ENCODE data around the gene GUCY1B1.

The GUCY1B1 gene

GRCh38 chr4:155751569-155751968, 7.3 kb upstream of the GUCY1B1 start:
- no CpG with 5 or more reads among the region's 5 CpGs for WGBS (ENCODE audit: extremely low coverage, insufficient coverage, low lambda C conversion rate)

GRCh38 chr4:155757745-155758265, 1.0 kb upstream of the GUCY1B1 start:
- H3K79me2 ChIP-seq (ENCODE audit: control insufficient read depth, insufficient read depth, low read length) = no peaks in the 10 kb centered on the region
- no peak overlapping the region for H3K56ac ChIP-seq (ENCODE audit: low read length)
- H3K18ac ChIP-seq (ENCODE audit: low read length) = no peak overlapping the region
- H4K8ac ChIP-seq (ENCODE audit: low read depth, low read length) = no peak overlapping the region
- H4K5ac ChIP-seq (ENCODE audit: low read length) = no peak overlapping the region
- no peaks in the 10 kb centered on the region for H3K4me1 ChIP-seq (ENCODE audit: control insufficient read depth, low read depth, low read length)
- H2BK120ac ChIP-seq (ENCODE audit: low read depth, low read length) = no peak overlapping the region
- no peaks in the 10 kb centered on the region for H3K27me3 ChIP-seq (ENCODE audit: insufficient read depth, low read length, poor library complexity)
- no CpG with 5 or more reads among the region's 1 CpG for WGBS (ENCODE audit: extremely low coverage, insufficient coverage, low lambda C conversion rate)
- H3K4ac ChIP-seq (ENCODE audit: low read depth, low read length) = no peak overlapping the region
- no peak overlapping the region for H3K9ac ChIP-seq (ENCODE audit: low read length)
- H3K23ac ChIP-seq (ENCODE audit: low read length) = no peak overlapping the region
- no peak overlapping the region for H2BK15ac ChIP-seq (replicated peaks; ENCODE audit: low read depth)
- no peak overlapping the region for H3K4me2 ChIP-seq (ENCODE audit: low read length)
- H3K79me1 ChIP-seq (ENCODE audit: low read length) = no peaks in the 10 kb centered on the region
- DNase-seq = no peak
- H2BK5ac ChIP-seq (ENCODE audit: low read length) = no peak overlapping the region
- no peak overlapping the region for H2AK5ac ChIP-seq (ENCODE audit: low read length)
- H3K27ac ChIP-seq (ENCODE audit: low read depth, low read length) = no peak overlapping the region
- no peaks in the 10 kb centered on the region for H3K36me3 ChIP-seq (ENCODE audit: control insufficient read depth, insufficient read depth, low read length)
- no peak overlapping the region for H3K4me3 ChIP-seq (ENCODE audit: low read length)

More at GRCh38 chr4:155751569-155751968, 7.3 kb upstream of the GUCY1B1 start:
- H3K23ac ChIP-seq (ENCODE audit: low read length) = no peak overlapping the region
- no peak overlapping the region for H3K9ac ChIP-seq (ENCODE audit: low read length)
- DNase-seq = no peak
- H4K5ac ChIP-seq (ENCODE audit: low read length) = no peak overlapping the region
- no peak overlapping the region for H3K18ac ChIP-seq (ENCODE audit: low read length)
- H3K4ac ChIP-seq (ENCODE audit: low read depth, low read length) = no peak overlapping the region
- peaks cover 3% of the 10 kb centered on the region for H3K4me1 ChIP-seq (ENCODE audit: control insufficient read depth, low read depth, low read length)
- H3K36me3 ChIP-seq (ENCODE audit: control insufficient read depth, insufficient read depth, low read length) = no peaks in the 10 kb centered on the region
- H4K8ac ChIP-seq (ENCODE audit: low read depth, low read length) = no peak overlapping the region
- H2AK5ac ChIP-seq (ENCODE audit: low read length) = no peak overlapping the region
- no peaks in the 10 kb centered on the region for H3K79me2 ChIP-seq (ENCODE audit: control insufficient read depth, insufficient read depth, low read length)
- H3K79me1 ChIP-seq (ENCODE audit: low read length) = no peaks in the 10 kb centered on the region
- H2BK15ac ChIP-seq (replicated peaks; ENCODE audit: low read depth) = no peak overlapping the region
- H3K4me3 ChIP-seq (ENCODE audit: low read length) = no peak overlapping the region
- H3K4me2 ChIP-seq (ENCODE audit: low read length) = no peak overlapping the region
- no peak overlapping the region for H2BK120ac ChIP-seq (ENCODE audit: low read depth, low read length)
- no peaks in the 10 kb centered on the region for H3K27me3 ChIP-seq (ENCODE audit: insufficient read depth, low read length, poor library complexity)
- no peak overlapping the region for H3K56ac ChIP-seq (ENCODE audit: low read length)
- no peak overlapping the region for H2BK5ac ChIP-seq (ENCODE audit: low read length)
- H3K27ac ChIP-seq (ENCODE audit: low read depth, low read length) = no peak overlapping the region

GRCh38 chr4:155759372-155760252, 791 bp downstream of the GUCY1B1 start:
- Histone ChIP-seq H3K4ac (ENCODE audit: low read depth, low read length) (no peak overlapping the region), H3K79me2 (ENCODE audit: control insufficient read depth, insufficient read depth, low read length) (no peaks in the 10 kb centered on the region), H4K8ac (ENCODE audit: low read depth, low read length) (no peak overlapping the region), H3K18ac (ENCODE audit: low read length) (no peak overlapping the region), H3K9ac (ENCODE audit: low read length) (peak overlapping the region; percentile 53), H3K79me1 (ENCODE audit: low read length) (no peaks in the 10 kb centered on the region), H3K4me3 (ENCODE audit: low read length) (peak overlapping the region; percentile 25), H4K5ac (ENCODE audit: low read length) (no peak overlapping the region), H2BK15ac (replicated peaks; ENCODE audit: low read depth) (no peak overlapping the region), H2BK120ac (ENCODE audit: low read depth, low read length) (no peak overlapping the region), H3K27me3 (ENCODE audit: insufficient read depth, low read length, poor library complexity) (no peaks in the 10 kb centered on the region), H3K27ac (ENCODE audit: low read depth, low read length) (no peak overlapping the region), H3K36me3 (ENCODE audit: control insufficient read depth, insufficient read depth, low read length) (no peaks in the 10 kb centered on the region), H2AK5ac (ENCODE audit: low read length) (no peak overlapping the region), H3K4me1 (ENCODE audit: control insufficient read depth, low read depth, low read length) (no peaks in the 10 kb centered on the region), H3K23ac (ENCODE audit: low read length) (peak overlapping the region; percentile 80), H3K56ac (ENCODE audit: low read length) (peak overlapping the region; percentile 58), H2BK5ac (ENCODE audit: low read length) (no peak overlapping the region), H3K4me2 (ENCODE audit: low read length) (peak overlapping the region; percentile 53)
- DNase-seq = peak; percentile 36
- no CpG with 5 or more reads among the region's 77 CpGs for WGBS (ENCODE audit: extremely low coverage, insufficient coverage, low lambda C conversion rate)

GRCh38 chr4:155761047-155761446, 2.2 kb downstream of the GUCY1B1 start:
- H3K23ac ChIP-seq (ENCODE audit: low read length) = no peak overlapping the region
- no CpG with 5 or more reads among the region's 3 CpGs for WGBS (ENCODE audit: extremely low coverage, insufficient coverage, low lambda C conversion rate)
- H3K18ac ChIP-seq (ENCODE audit: low read length) = no peak overlapping the region
- no peak for DNase-seq
- H2BK5ac ChIP-seq (ENCODE audit: low read length) = no peak overlapping the region
- no peaks in the 10 kb centered on the region for H3K36me3 ChIP-seq (ENCODE audit: control insufficient read depth, insufficient read depth, low read length)
- no peak overlapping the region for H3K4me3 ChIP-seq (ENCODE audit: low read length)
- no peak overlapping the region for H4K8ac ChIP-seq (ENCODE audit: low read depth, low read length)
- H3K27me3 ChIP-seq (ENCODE audit: insufficient read depth, low read length, poor library complexity) = no peaks in the 10 kb centered on the region
- H2BK15ac ChIP-seq (replicated peaks; ENCODE audit: low read depth) = no peak overlapping the region
- no peak overlapping the region for H4K5ac ChIP-seq (ENCODE audit: low read length)
- no peak overlapping the region for H2BK120ac ChIP-seq (ENCODE audit: low read depth, low read length)
- H3K4ac ChIP-seq (ENCODE audit: low read depth, low read length) = no peak overlapping the region
- H3K79me2 ChIP-seq (ENCODE audit: control insufficient read depth, insufficient read depth, low read length) = no peaks in the 10 kb centered on the region
- H3K9ac ChIP-seq (ENCODE audit: low read length) = no peak overlapping the region
- no peak overlapping the region for H3K27ac ChIP-seq (ENCODE audit: low read depth, low read length)
- no peak overlapping the region for H3K4me2 ChIP-seq (ENCODE audit: low read length)
- no peak overlapping the region for H3K56ac ChIP-seq (ENCODE audit: low read length)
- no peaks in the 10 kb centered on the region for H3K79me1 ChIP-seq (ENCODE audit: low read length)
- H2AK5ac ChIP-seq (ENCODE audit: low read length) = no peak overlapping the region
- no peaks in the 10 kb centered on the region for H3K4me1 ChIP-seq (ENCODE audit: control insufficient read depth, low read depth, low read length)

- Histone ChIP-seq H3K79me2 (ENCODE audit: control insufficient read depth, insufficient read depth, low read length) (no peaks in the 10 kb centered on the region), H3K4ac (ENCODE audit: low read depth, low read length) (no peak overlapping the region), H3K18ac (ENCODE audit: low read length) (no peak overlapping the region), H2BK5ac (ENCODE audit: low read length) (no peak overlapping the region), H3K23ac (ENCODE audit: low read length) (no peak overlapping the region), H4K8ac (ENCODE audit: low read depth, low read length) (no peak overlapping the region), H2AK5ac (ENCODE audit: low read length) (no peak overlapping the region), H3K56ac (ENCODE audit: low read length) (no peak overlapping the region), H3K4me2 (ENCODE audit: low read length) (no peak overlapping the region), H3K27me3 (ENCODE audit: insufficient read depth, low read length, poor library complexity) (no peaks in the 10 kb centered on the region), H3K36me3 (ENCODE audit: control insufficient read depth, insufficient read depth, low read length) (no peaks in the 10 kb centered on the region), H2BK120ac (ENCODE audit: low read depth, low read length) (no peak overlapping the region), H3K9ac (ENCODE audit: low read length) (no peak overlapping the region), H3K79me1 (ENCODE audit: low read length) (no peaks in the 10 kb centered on the region), H3K4me3 (ENCODE audit: low read length) (no peak overlapping the region), H3K27ac (ENCODE audit: low read depth, low read length) (no peak overlapping the region), H4K5ac (ENCODE audit: low read length) (no peak overlapping the region), H3K4me1 (ENCODE audit: control insufficient read depth, low read depth, low read length) (no peaks in the 10 kb centered on the region), H2BK15ac (replicated peaks; ENCODE audit: low read depth) (no peak overlapping the region)
- DNase-seq = peak; percentile 43
These were observed 3.1 kb downstream of the GUCY1B1 start for GRCh38 chr4:155761916-155762315.

GRCh38 chr4:155762334-155762733, 3.5 kb downstream of the GUCY1B1 start:
- no peaks in the 10 kb centered on the region for H3K79me2 ChIP-seq (ENCODE audit: control insufficient read depth, insufficient read depth, low read length)
- H3K4me3 ChIP-seq (ENCODE audit: low read length) = no peak overlapping the region
- H3K56ac ChIP-seq (ENCODE audit: low read length) = no peak overlapping the region
- no peak overlapping the region for H3K18ac ChIP-seq (ENCODE audit: low read length)
- no peaks in the 10 kb centered on the region for H3K36me3 ChIP-seq (ENCODE audit: control insufficient read depth, insufficient read depth, low read length)
- no peak overlapping the region for H3K9ac ChIP-seq (ENCODE audit: low read length)
- no peaks in the 10 kb centered on the region for H3K4me1 ChIP-seq (ENCODE audit: control insufficient read depth, low read depth, low read length)
- no peak overlapping the region for H2BK5ac ChIP-seq (ENCODE audit: low read length)
- no peak overlapping the region for H3K4ac ChIP-seq (ENCODE audit: low read depth, low read length)
- no peak overlapping the region for H2AK5ac ChIP-seq (ENCODE audit: low read length)
- no peak overlapping the region for H3K27ac ChIP-seq (ENCODE audit: low read depth, low read length)
- no peaks in the 10 kb centered on the region for H3K79me1 ChIP-seq (ENCODE audit: low read length)
- H3K4me2 ChIP-seq (ENCODE audit: low read length) = no peak overlapping the region
- no peak overlapping the region for H2BK120ac ChIP-seq (ENCODE audit: low read depth, low read length)
- no peaks in the 10 kb centered on the region for H3K27me3 ChIP-seq (ENCODE audit: insufficient read depth, low read length, poor library complexity)
- no peak overlapping the region for H2BK15ac ChIP-seq (replicated peaks; ENCODE audit: low read depth)
- no peak overlapping the region for H4K5ac ChIP-seq (ENCODE audit: low read length)
- no peak overlapping the region for H4K8ac ChIP-seq (ENCODE audit: low read depth, low read length)
- no peak overlapping the region for H3K23ac ChIP-seq (ENCODE audit: low read length)
- no peak for DNase-seq
